GM12878 (cell line): ENCODE results near the gene VASH2.

Experiments used
- CHD2 ChIP-seq: IDR thresholded peaks from 2 replicates; pipeline ENCODE4 v1.6.1; 2011; ENCODE audit warnings: low read depth, low read length, improper control_type of control experiment, borderline replicate concordance
- CREB1 ChIP-seq: IDR thresholded peaks from 2 replicates; pipeline ENCODE4 v1.6.1; 2012; ENCODE audit warnings: low read depth, mild to moderate bottlenecking, inconsistent platforms
- CTCF ChIP-seq, 3 experiments: IDR thresholded peaks in 2 of 3; conservative IDR thresholded peaks in 1 of 3; 2 replicates each; pipeline ENCODE4 v1.5.1; 2011; ENCODE audit warnings: low read depth in 3 of 3, low read length in 3 of 3, mild to moderate bottlenecking in 3 of 3, control low read depth in 2 of 3, moderate library complexity in 2 of 3, inconsistent platforms in 1 of 3, mixed read lengths in 1 of 3; ENCODE audit not compliant: control insufficient read depth in 2 of 3, insufficient read depth in 1 of 3; ENCODE audit errors: extremely low read depth in 1 of 3
- GABPA ChIP-seq: IDR thresholded peaks from 2 replicates; pipeline ENCODE4 v1.6.1; 2014; ENCODE audit warnings: antibody characterized with exemption, low read depth, mild to moderate bottlenecking, inconsistent platforms
- NFYB ChIP-seq: IDR thresholded peaks from 2 replicates; pipeline ENCODE4 v1.6.1; 2011; ENCODE audit warnings: low read depth, mild to moderate bottlenecking, low read length, improper control_type of control experiment, moderate library complexity; ENCODE audit not compliant: insufficient read depth
- RAD21 ChIP-seq: IDR thresholded peaks from 2 replicates; pipeline ENCODE4 v1.6.1; 2011; ENCODE audit warnings: mild to moderate bottlenecking, low read depth, low read length, moderate library complexity; ENCODE audit not compliant: insufficient read depth
- SMC3 ChIP-seq: IDR thresholded peaks from 2 replicates; pipeline ENCODE4 v1.6.1; 2011; ENCODE audit warnings: low read length, improper control_type of control experiment, borderline replicate concordance

GRCh38 chr1:212957546-212957945 is 7.2 kb downstream of the VASH2 start:
- no peak for TF ChIP-seq CTCF (IDR thresholded peaks at IDR 0.05 in 2 of 3, conservative IDR thresholded peaks at IDR 0.05 in 1 of 3; ENCODE audit: control insufficient read depth in 2 of 3, extremely low read depth in 1 of 3, insufficient read depth in 1 of 3, low read depth in 3 of 3, low read length in 3 of 3)
- no peak for TF ChIP-seq CREB1
- no peak for TF ChIP-seq NFYB
- TF ChIP-seq SMC3 = no peak
- TF ChIP-seq GABPA = no peak
- no peak for TF ChIP-seq RAD21
- TF ChIP-seq CHD2 = no peak
